SK-N-SH treated with all-trans-retinoic acid at 6 μM for 48 hours (cell line): ENCODE data around the gene MILR1.

Experiments
- ATAC-seq: fragments of 200-7000 bp; cut with Tn5 transposase; 3 replicates; pipeline ENCODE4 v1.9.1; 2020; ENCODE audit warnings: mild to moderate bottlenecking, moderate library complexity
- ARNTL ChIP-seq: fragments of 450-650 bp; formaldehyde crosslinking; IDR thresholded peaks from 2 replicates; pipeline ENCODE4 v1.5.0; 2020; ENCODE audit warnings: low read depth, mild to moderate bottlenecking, moderate library complexity, borderline replicate concordance
- BACH2 ChIP-seq: fragments of 250-450 bp; sonication (Bioruptor Pico); IDR thresholded peaks from 2 replicates; pipeline ENCODE4 v1.9.0; 2021; ENCODE audit warnings: mild to moderate bottlenecking, borderline replicate concordance
- CREB5 ChIP-seq: fragments of 250-450 bp; sonication (Bioruptor Pico); IDR thresholded peaks from 2 replicates; pipeline ENCODE4 v1.5.1; 2020; ENCODE audit warnings: low read depth, mild to moderate bottlenecking, moderate library complexity
- CSDC2 ChIP-seq: fragments of 250-450 bp; sonication (Bioruptor Pico); IDR thresholded peaks from 2 replicates; pipeline ENCODE4 v1.5.0; 2020; ENCODE audit warnings: mild to moderate bottlenecking, moderate library complexity
- CSRNP3 ChIP-seq: fragments of 250-450 bp; sonication (Bioruptor Pico); IDR thresholded peaks from 2 replicates; pipeline ENCODE4 v1.5.1; 2021; ENCODE audit warnings: mild to moderate bottlenecking, moderate library complexity
- ESRRG ChIP-seq: fragments of 250-450 bp; sonication (Bioruptor Pico); IDR thresholded peaks from 2 replicates; pipeline ENCODE4 v1.6.1; 2021; ENCODE audit warnings: mild to moderate bottlenecking
- GLIS3 ChIP-seq: fragments of 250-450 bp; sonication (Bioruptor Pico); IDR thresholded peaks from 2 replicates; pipeline ENCODE4 v1.5.0; 2020; ENCODE audit warnings: mild to moderate bottlenecking, moderate library complexity
- ISL1 ChIP-seq: fragments of 250-450 bp; sonication (Bioruptor Pico); IDR thresholded peaks from 2 replicates; pipeline ENCODE4 v2.1.2; 2022; ENCODE audit warnings: mild to moderate bottlenecking, moderate library complexity
- OSR1 ChIP-seq: fragments of 250-450 bp; sonication (Bioruptor Pico); IDR thresholded peaks from 2 replicates; pipeline ENCODE4 v1.8.0; 2022; ENCODE audit warnings: moderate library complexity, mild to moderate bottlenecking, inconsistent platforms
- POU6F1 ChIP-seq: fragments of 250-450 bp; sonication (Bioruptor Pico); IDR thresholded peaks from 2 replicates; pipeline ENCODE4 v1.8.0; 2021; ENCODE audit warnings: low read depth, mild to moderate bottlenecking, moderate library complexity, borderline replicate concordance
- PPARA ChIP-seq: fragments of 250-450 bp; sonication (Bioruptor Pico); IDR thresholded peaks from 2 replicates; pipeline ENCODE4 v1.5.0; 2020; ENCODE audit warnings: mild to moderate bottlenecking, borderline replicate concordance
- RARB ChIP-seq: fragments of 250-450 bp; sonication (Bioruptor Pico); IDR thresholded peaks from 2 replicates; pipeline ENCODE4 v1.8.0; 2021; ENCODE audit warnings: mild to moderate bottlenecking, moderate library complexity
- SNAI2 ChIP-seq: fragments of 250-450 bp; sonication (Bioruptor Pico); IDR thresholded peaks from 2 replicates; pipeline ENCODE4 v1.5.0; 2020; ENCODE audit warnings: mild to moderate bottlenecking, moderate library complexity
- TCF4 ChIP-seq: fragments of 250-450 bp; sonication (Bioruptor Pico); IDR thresholded peaks from 2 replicates; pipeline ENCODE4 v1.8.0; 2021; ENCODE audit warnings: mild to moderate bottlenecking, moderate library complexity, borderline replicate concordance
- TOX ChIP-seq: fragments of 250-450 bp; sonication (Bioruptor Pico); IDR thresholded peaks from 2 replicates; pipeline ENCODE4 v1.8.0; 2021; ENCODE audit warnings: mild to moderate bottlenecking, moderate library complexity, borderline replicate concordance
- TSHZ2 ChIP-seq: fragments of 250-450 bp; sonication (Bioruptor Pico); IDR thresholded peaks from 2 replicates; pipeline ENCODE4 v1.5.0; 2020; ENCODE audit warnings: mild to moderate bottlenecking, moderate library complexity
- ZC3H10 ChIP-seq: fragments of 250-450 bp; sonication (Bioruptor Pico); IDR thresholded peaks from 2 replicates; pipeline ENCODE4 v1.5.1; 2021; ENCODE audit warnings: mild to moderate bottlenecking, moderate library complexity
- ZNF565 ChIP-seq: fragments of 450-650 bp; formaldehyde crosslinking; conservative IDR thresholded peaks from 2 replicates; pipeline ENCODE4 v1.5.0; 2020; ENCODE audit warnings: low read depth, mild to moderate bottlenecking, moderate library complexity
- ZNF70 ChIP-seq: fragments of 450-650 bp; formaldehyde crosslinking; IDR thresholded peaks from 2 replicates; pipeline ENCODE4 v1.5.0; 2020; ENCODE audit warnings: mild to moderate bottlenecking, moderate library complexity
- ZNF8 ChIP-seq: fragments of 450-650 bp; formaldehyde crosslinking; IDR thresholded peaks from 2 replicates; pipeline ENCODE4 v1.5.0; 2020; ENCODE audit warnings: mild to moderate bottlenecking, moderate library complexity

Gene MILR1

GRCh38 chr17:64455993-64456885 is 7.3 kb downstream of the MILR1 start:
- ATAC-seq = no peak
- TF ChIP-seq CSDC2 (CRISPR knock-in tag) = no peak
- TF ChIP-seq BACH2 (CRISPR knock-in tag) = no peak
- no peak for TF ChIP-seq OSR1 (CRISPR knock-in tag)
- no peak for TF ChIP-seq ZNF8
- no peak for TF ChIP-seq SNAI2 (CRISPR knock-in tag)
- TF ChIP-seq CSRNP3 (CRISPR knock-in tag) = no peak
- TF ChIP-seq ARNTL (CRISPR knock-in tag) = no peak
- no peak for TF ChIP-seq POU6F1
- no peak for TF ChIP-seq TCF4 (CRISPR knock-in tag)
- no peak for TF ChIP-seq GLIS3 (CRISPR knock-in tag)
- TF ChIP-seq TSHZ2 (CRISPR knock-in tag) = no peak
- TF ChIP-seq TOX = no peak
- no peak for TF ChIP-seq ESRRG (CRISPR knock-in tag)
- TF ChIP-seq ZNF565 (CRISPR knock-in tag) = no peak
- no peak for TF ChIP-seq ZNF70 (CRISPR knock-in tag)
- TF ChIP-seq PPARA = no peak
- no peak for TF ChIP-seq ZC3H10
- no peak for TF ChIP-seq ISL1 (CRISPR knock-in tag)
- TF ChIP-seq RARB (CRISPR knock-in tag) = no peak

- TF ChIP-seq TCF4 (CRISPR knock-in tag) = no peak
- no peak for TF ChIP-seq ZC3H10
- no peak for TF ChIP-seq ZNF8
- TF ChIP-seq CSRNP3 (CRISPR knock-in tag) = no peak
- TF ChIP-seq ESRRG (CRISPR knock-in tag) = no peak
- TF ChIP-seq ZNF565 (CRISPR knock-in tag) = no peak
- no peak for TF ChIP-seq TSHZ2 (CRISPR knock-in tag)
- TF ChIP-seq POU6F1 = no peak
- TF ChIP-seq BACH2 (CRISPR knock-in tag) = no peak
- TF ChIP-seq CREB5 = no peak
- no peak for TF ChIP-seq RARB (CRISPR knock-in tag)
- ATAC-seq = no peak
Measured at GRCh38 chr17:64457156-64457555, 8.2 kb downstream of the MILR1 start.
